ENCODE results near the gene COPS4.
A peak's percentile ranks its signal among the peaks of the same experiment; 100 is the strongest.
"Not testable (repeated sequence)": the region's sequence is repeated elsewhere in the genome, so short reads cannot be mapped to it uniquely, and the experiment has no call there.

The COPS4 gene

DNA sequence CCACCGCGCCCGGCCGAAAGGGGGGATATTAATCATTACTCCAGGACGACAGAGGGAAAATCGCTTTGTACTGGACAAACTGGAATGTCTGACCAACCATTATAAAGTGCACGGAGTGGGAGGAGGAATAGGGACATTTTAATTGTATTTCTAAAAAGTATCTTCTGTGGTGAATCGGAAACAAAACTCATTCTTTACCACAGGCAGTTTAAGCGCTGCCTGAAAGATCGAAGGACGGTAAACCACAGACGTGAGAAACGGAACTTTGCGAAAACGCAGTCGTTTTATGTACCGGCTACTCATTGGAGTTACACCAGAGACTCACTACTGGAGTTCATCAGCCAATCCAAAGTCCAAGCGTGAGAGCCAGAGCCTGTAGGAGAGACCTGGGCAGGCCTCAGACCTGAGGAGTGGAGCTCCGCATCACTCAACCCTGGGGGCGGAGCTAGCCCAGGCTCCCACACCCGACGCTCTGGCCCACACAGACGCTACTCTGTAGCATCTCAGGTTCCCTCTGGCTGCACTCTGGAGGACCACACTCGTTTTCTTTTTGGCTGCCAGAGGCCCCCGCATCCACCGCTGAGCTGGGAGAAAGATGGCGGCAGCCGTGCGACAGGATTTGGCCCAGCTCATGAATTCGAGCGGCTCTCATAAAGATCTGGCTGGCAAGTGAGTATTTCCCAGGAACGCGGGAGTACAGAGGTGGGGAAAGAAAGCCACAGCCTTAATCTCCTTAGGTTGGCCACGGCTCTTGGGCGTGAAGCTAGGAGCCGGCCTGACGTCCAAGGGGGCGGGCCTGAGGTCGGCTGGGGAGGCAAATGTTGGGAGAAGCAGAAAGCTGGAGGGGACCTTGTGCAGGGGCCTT, at the start of gene COPS4:
Gene COPS4, plus strand, starts transcription at position 554 of the 865 bp plus-strand sequence. Its CDS starts 42 bp downstream, at position 596.
- peak; percentile 40 to 99 (median 95) for DNase-seq

- not testable (repeated sequence) for DNase-seq
Observed at GRCh38 chr4:82987519-82987918, 47.5 kb upstream of the COPS4 start.

DNA sequence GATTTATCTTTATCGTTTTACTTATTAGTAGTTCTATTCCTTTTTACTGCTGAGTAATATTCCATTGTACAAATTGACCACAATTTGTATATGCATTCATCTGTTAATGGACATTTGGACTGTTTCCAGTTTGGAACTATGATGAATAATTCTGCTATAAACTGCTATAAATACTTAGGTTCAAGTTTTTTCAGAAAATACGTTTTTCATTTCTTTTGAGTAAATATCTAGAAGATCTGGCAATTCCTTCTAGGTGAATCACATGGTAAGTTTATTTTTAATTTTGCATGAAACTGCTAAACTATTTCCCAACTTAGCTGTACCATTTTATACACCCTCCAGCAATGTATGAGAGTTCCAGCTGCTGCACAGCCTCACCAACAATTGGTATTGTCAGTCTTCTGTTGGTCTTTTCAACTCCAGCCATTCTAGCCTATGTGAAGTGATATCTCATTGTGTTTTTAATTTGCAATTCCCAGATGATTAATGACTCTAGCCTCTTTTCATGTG, 46.6 kb upstream of the COPS4 start:
- DNase-seq: no peak

DNA sequence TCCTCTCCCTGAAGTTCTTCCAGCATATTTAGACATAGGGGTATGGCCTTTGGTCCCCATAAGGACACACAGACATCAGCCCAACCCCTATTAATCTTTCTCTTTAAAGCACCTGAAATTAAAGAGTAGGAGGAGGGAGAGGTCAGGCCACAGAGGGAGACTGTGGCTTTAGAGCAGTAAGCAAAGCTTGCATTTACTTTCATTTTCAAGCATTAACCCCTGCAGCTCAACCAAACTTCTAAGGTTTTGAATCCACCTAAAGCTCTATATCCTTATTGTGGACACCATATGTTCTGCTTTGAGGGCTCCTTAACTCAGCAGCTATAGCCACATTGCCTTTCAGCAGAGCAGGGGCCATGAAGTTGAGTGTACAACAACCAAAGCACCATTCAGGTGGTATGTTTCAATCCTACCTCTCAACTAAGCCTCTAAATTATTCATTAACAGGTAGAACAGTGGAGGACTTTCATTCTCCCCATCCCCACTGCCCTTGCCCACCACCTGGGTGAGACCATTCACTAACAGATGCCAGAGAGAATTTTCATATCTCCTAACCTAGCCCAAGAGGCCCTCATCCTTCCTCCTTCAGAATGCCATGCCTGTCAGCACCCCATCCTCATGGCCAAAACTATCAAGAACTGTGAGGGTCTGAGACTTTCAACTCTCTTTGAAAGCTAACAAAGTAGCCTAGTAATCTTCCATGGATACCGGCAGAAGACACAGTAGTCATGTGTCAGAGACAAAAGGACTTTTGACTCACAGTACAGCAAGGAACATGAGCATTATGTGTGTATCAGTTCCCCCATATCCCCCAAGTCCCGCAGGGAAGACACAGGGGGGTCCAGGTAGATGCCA, 45.2 kb upstream of the COPS4 start:
- DNase-seq: no peak

DNA sequence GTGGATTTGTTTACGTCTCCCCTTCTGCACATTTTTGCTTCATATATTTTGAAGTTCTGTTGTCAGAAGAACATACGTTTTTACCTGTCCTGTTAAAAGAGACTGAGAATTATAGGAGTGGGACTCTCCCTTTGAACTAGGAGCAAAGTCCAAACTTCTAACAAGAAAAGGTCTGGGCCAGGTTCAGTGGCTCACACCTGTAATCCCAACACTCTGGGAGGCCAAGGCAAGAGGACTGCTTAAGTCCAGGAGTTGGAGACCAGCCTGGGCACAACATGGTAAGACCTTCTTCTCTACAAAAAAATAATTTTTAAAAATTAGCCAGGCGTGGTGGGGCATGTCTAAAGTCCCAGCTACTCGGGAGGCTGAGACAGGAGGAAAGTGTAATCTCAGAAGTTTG, 40.1 kb upstream of the COPS4 start:
- DNase-seq: no peak

DNA sequence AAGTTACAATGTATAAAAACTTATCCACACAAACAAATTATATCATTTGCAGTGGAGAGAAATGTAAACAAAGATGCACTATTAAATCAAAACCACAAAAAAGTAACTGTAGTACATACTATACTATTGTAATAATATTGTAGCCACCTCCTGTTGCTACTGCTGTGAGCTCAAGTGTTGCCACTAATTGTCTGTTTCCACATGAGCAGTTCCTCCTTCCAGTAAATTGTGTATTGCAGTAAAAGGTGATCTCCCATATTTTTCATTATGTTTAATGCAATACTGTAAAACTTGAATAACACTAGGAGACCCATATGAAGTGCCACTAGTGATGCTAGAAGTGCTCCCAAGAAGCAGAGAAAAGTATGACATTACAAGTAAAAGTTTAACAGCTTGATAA, 36.1 kb upstream of the COPS4 start:
- DNase-seq: no peak

- no peak for DNase-seq
Observed at GRCh38 chr4:83002329-83002728, 32.7 kb upstream of the COPS4 start.

- DNase-seq: not testable (repeated sequence)
Observed at GRCh38 chr4:83003044-83003791, 31.8 kb upstream of the COPS4 start.

DNA sequence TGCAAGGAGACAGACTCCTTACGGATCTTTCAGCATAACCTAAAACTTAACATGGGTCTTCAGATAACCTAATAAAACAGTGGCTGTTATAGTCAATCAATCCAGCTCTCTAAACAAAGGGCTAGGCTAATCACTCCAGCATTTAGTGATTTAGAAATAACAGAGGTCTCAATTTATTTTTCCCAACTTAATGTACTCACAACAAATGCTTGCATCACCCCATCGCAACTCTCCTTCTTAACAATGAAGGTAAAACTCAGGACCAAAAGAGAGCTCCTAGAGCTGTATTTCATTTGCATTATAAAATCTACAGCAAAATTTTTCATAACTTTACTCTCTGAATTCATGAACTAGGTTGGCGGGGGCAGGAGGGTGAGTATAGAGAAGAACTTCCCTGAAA, 25.5 kb upstream of the COPS4 start:
- no peak for DNase-seq

GRCh38 chr4:83010111-83010521, 24.9 kb upstream of the COPS4 start:
- peak in 4 of 51 donors; percentile 11 to 53 (median 42) for DNase-seq

GRCh38 chr4:83010522-83011318, 24.3 kb upstream of the COPS4 start, which contains the start of gene LIN54:
Gene LIN54, minus strand, starts transcription at chr4:83010823. Its CDS starts 25,979 bp downstream, at chr4:82984844.
- peak; percentile 8 to 84 (median 56) for DNase-seq

DNA sequence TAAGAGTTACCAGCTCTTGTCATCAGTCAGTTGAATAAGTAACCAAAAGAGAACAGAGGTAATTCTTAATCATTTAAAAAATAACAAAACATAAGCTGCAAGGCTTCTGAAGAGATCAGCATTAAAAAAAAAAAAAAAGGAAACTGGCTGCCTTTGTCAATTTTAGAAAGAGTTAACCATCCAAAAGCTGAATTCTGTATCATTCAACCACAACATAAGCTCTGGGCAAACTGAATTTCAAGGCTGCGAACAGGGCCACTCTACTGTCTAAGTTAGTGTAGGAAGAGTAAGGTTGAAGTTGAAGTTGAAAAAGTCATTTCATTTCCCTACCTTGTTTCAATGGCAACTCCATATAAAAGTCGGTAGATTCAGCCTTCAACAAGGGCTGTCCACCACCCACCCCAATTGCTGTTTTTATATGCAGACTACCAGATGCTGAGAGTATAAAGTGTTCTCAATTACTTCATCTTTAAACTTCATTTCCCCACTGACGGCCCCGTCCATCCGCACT, 23.2 kb upstream of the COPS4 start:
- peak in 3 of 51 donors; percentile 29 to 62 (median 51) for DNase-seq

- DNase-seq: peak in 42 of 51 donors; percentile 1 to 74 (median 41)
Observed at GRCh38 chr4:83012200-83012686, 22.7 kb upstream of the COPS4 start.

DNA sequence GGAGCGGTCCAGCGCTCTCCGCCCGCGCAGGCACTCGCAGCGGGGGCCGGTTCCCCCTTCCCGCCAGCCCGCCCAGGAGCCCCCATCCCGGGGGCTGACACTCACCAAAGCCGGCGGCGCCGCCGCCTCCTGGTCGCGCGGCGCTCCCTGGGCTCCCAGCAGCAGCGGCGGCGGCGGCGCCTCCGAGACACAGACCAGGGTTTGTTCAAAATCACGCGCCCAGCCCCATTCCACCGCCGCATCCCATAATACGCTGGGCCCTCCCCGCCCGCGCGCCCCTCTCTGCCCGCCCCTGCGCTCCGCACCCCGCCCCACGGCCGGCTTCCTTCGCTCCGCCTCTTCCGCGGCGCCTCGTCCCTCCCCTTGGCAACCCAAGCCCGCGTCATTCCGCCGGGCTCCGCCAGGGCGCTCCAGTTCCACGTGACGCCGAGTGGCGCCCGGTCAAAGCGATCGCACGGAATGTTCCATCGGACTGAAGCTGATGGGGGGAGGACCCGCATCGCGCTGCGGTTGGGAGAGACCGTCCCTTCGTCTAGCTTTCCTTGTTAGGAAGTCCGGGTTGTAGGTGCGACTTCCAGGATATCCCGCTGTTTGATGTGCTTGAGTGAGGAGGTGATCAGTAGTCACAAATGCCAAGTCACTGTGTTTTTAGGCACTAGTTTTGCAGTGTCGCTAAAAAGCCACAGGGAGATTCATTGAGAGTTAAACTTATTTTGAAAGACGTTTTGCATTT, 22.1 kb upstream of the COPS4 start:
- peak; percentile 66 to 99 (median 98) for DNase-seq

DNA sequence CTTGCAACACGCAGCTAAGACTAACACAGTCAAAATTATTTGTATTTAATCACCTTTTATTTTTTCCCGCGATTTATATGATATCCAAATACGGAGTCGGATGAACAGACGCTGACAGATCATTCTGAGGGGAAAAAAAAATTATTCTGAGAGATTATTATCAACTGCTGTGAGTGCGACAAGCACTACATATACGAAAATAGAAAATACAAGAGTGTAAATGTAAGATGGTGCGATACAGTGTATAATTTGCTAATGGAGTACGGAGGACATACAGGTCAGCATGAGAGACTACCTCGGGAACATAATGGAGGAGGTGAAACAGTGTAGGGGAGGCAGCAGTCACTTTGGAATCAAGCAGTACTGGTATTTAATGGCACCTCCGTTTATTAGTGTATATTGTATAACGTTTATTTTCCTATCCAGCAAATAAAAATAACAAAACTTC, 21.5 kb upstream of the COPS4 start:
- DNase-seq: peak in 1 of 51 donors; percentile 56

GRCh38 chr4:83013902-83014301, 21.1 kb upstream of the COPS4 start:
- DNase-seq: peak in 1 of 51 donors; percentile 53

GRCh38 chr4:83019794-83020494, 15.0 kb upstream of the COPS4 start:
- DNase-seq: no peak

DNA sequence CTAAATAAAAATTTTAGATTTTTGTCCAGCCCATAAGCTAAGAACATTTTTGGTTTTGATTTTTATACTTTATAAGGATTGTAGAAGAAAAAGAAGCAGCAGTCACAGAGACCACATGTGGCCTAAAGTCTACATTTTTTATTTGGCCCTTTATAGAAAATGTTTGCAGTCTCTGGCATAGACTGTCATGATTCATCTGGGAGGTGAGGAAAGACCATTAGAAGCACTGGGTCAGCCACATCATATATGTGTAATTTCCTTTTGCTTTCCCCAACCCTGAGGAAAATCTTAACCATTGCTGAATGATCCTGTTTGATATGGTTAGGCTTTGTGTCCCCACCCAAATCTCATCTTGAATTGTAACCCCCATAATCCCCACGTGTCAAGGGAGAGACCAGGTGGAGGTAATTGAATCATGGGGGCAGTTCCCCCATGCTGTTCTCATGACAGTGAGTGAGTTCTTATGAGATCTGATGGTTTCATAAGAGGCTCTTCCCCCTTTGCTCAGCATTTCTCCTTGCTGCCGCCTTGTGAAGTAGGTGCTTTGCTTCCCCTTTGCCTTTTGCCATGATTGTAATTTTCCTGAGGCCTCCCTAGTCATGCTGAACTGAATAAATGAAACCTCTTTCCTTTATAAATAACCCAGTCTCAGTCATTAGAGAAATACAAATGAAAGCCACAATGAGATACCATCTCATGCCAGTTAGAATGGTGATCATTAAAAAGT, 12.1 kb upstream of the COPS4 start:
- no peak for DNase-seq
